Activated naive CD8-positive, alpha-beta T cell treated with anti-CD3 and anti-CD28 coated beads for 36 hours (primary cell): ENCODE measurements around the gene CD151. TPM values are rescaled to one million over a fixed set of nuclear protein-coding genes. Genes with fewer than 3 reads are reported as not detected.
A peak's percentile ranks its signal among the peaks of the same experiment; 100 is the strongest.

ENCODE experiments used
- DNase-seq: peaks from one replicate; pipeline ENCODE4 v3.0.0; 2021
- H3K27ac Mint-ChIP-seq: one replicate; pipeline ENCODE4 v1.8.0; 2022; ENCODE audit warnings: mild to moderate bottlenecking, moderate library complexity, mixed read lengths
- H3K27me3 Mint-ChIP-seq: one replicate; pipeline ENCODE4 v1.8.0; 2022; ENCODE audit warnings: mild to moderate bottlenecking, mixed read lengths
- H3K36me3 Mint-ChIP-seq: one replicate; pipeline ENCODE4 v1.8.0; 2021; ENCODE audit warnings: mild to moderate bottlenecking, mixed read lengths
- H3K4me1 Mint-ChIP-seq: one replicate; pipeline ENCODE4 v1.8.0; 2021; ENCODE audit warnings: mixed read lengths
- H3K4me3 Mint-ChIP-seq: one replicate; pipeline ENCODE4 v1.8.0; 2022; ENCODE audit warnings: mild to moderate bottlenecking, moderate library complexity, mixed read lengths
- H3K9me3 Mint-ChIP-seq: one replicate; pipeline ENCODE4 v1.8.0; 2022; ENCODE audit warnings: mixed read lengths
- total RNA-seq, 2 experiments: library from RNA; stranded (reverse); gene quantifications; one replicate each; pipeline ENCODE4 v1.2.3, GENCODE V29; 2021

CD151 gene
- total RNA-seq, 2 experiments from 2014 or later, result 47.3 to 51.1 TPM

GRCh38 chr11:803770-804598, 28.8 kb upstream of the CD151 start:
- Mint-ChIP-seq H3K4me3 (peak overlapping the region; percentile 83), H3K9me3 (no peaks in the 10 kb centered on the region), H3K36me3 (peaks cover 7% of the 10 kb centered on the region), H3K4me1 (peaks cover 22% of the 10 kb centered on the region), H3K27me3 (no peaks in the 10 kb centered on the region), H3K27ac (peak overlapping the region; percentile 60)
- DNase-seq, result no peak

GRCh38 chr11:804599-804964, 28.2 kb upstream of the CD151 start:
- Mint-ChIP-seq H3K4me1 (peaks cover 22% of the 10 kb centered on the region), H3K36me3 (peaks cover 7% of the 10 kb centered on the region), H3K27me3 (no peaks in the 10 kb centered on the region), H3K4me3 (peak overlapping the region; percentile 83), H3K9me3 (no peaks in the 10 kb centered on the region), H3K27ac (peak overlapping the region; percentile 60)
- DNase-seq, result no peak

GRCh38 chr11:808427-809286, 24.1 kb upstream of the CD151 start:
- no peak for DNase-seq
- peaks cover 7% of the 10 kb centered on the region for H3K27me3 Mint-ChIP-seq
- H3K27ac Mint-ChIP-seq, result peak overlapping the region; percentile 91
- peak overlapping the region; percentile 88 for H3K4me3 Mint-ChIP-seq
- no peaks in the 10 kb centered on the region for H3K9me3 Mint-ChIP-seq
- peaks cover 38% of the 10 kb centered on the region for H3K36me3 Mint-ChIP-seq
- peaks cover 40% of the 10 kb centered on the region for H3K4me1 Mint-ChIP-seq

- peak; percentile 98 for DNase-seq
- Mint-ChIP-seq H3K4me3 (peak within 1 kb of the TSS; percentile 88), H3K9me3 (no peaks in the 10 kb centered on the region), H3K27ac (peak within 1 kb of the TSS; percentile 94), H3K27me3 (peaks cover 7% of the 10 kb centered on the region), H3K36me3 (peaks cover 41% of the 10 kb centered on the region), H3K4me1 (peaks cover 38% of the 10 kb centered on the region)
Measured at GRCh38 chr11:809287-810039, 23.3 kb upstream of the CD151 start, which contains the start of gene RPLP2. Gene RPLP2 (plus strand): TSS chr11:809967. CDS start chr11:810235, 268 bp downstream.

GRCh38 chr11:810040-810567, 22.6 kb upstream of the CD151 start:
- H3K4me1 Mint-ChIP-seq, result peaks cover 37% of the 10 kb centered on the region
- peaks cover 7% of the 10 kb centered on the region for H3K27me3 Mint-ChIP-seq
- H3K4me3 Mint-ChIP-seq, result peak overlapping the region; percentile 88
- no peak for DNase-seq
- peak overlapping the region; percentile 94 for H3K27ac Mint-ChIP-seq
- H3K36me3 Mint-ChIP-seq, result peaks cover 41% of the 10 kb centered on the region
- no peaks in the 10 kb centered on the region for H3K9me3 Mint-ChIP-seq

- Mint-ChIP-seq H3K27me3 (peaks cover 7% of the 10 kb centered on the region), H3K4me1 (peaks cover 32% of the 10 kb centered on the region), H3K4me3 (peak overlapping the region; percentile 88), H3K9me3 (no peaks in the 10 kb centered on the region), H3K36me3 (peaks cover 39% of the 10 kb centered on the region), H3K27ac (peak overlapping the region; percentile 94)
- DNase-seq, result no peak
Measured at GRCh38 chr11:811446-812245, 21.1 kb upstream of the CD151 start.

GRCh38 chr11:812390-812789, 20.4 kb upstream of the CD151 start:
- Mint-ChIP-seq H3K4me3 (peak overlapping the region; percentile 88), H3K27me3 (peaks cover 7% of the 10 kb centered on the region), H3K4me1 (peaks cover 32% of the 10 kb centered on the region)

GRCh38 chr11:813072-813455, 19.7 kb upstream of the CD151 start:
- DNase-seq, result no peak
- peak overlapping the region; percentile 94 for H3K27ac Mint-ChIP-seq
- H3K4me3 Mint-ChIP-seq, result peak overlapping the region; percentile 88
- no peaks in the 10 kb centered on the region for H3K9me3 Mint-ChIP-seq
- peaks cover 27% of the 10 kb centered on the region for H3K4me1 Mint-ChIP-seq
- peaks cover 7% of the 10 kb centered on the region for H3K27me3 Mint-ChIP-seq
- peaks cover 36% of the 10 kb centered on the region for H3K36me3 Mint-ChIP-seq

More at GRCh38 chr11:812390-812789, 20.4 kb upstream of the CD151 start:
- DNase-seq, result no peak
- Mint-ChIP-seq H3K9me3 (no peaks in the 10 kb centered on the region), H3K27ac (peak overlapping the region; percentile 94), H3K36me3 (peaks cover 39% of the 10 kb centered on the region)

GRCh38 chr11:813456-814096, 19.2 kb upstream of the CD151 start:
- Mint-ChIP-seq H3K4me3 (peak overlapping the region; percentile 1), H3K4me1 (peaks cover 27% of the 10 kb centered on the region), H3K27me3 (peaks cover 7% of the 10 kb centered on the region), H3K27ac (peak overlapping the region; percentile 71), H3K36me3 (peaks cover 36% of the 10 kb centered on the region), H3K9me3 (no peaks in the 10 kb centered on the region)
- no peak for DNase-seq

GRCh38 chr11:815675-816432, 16.9 kb upstream of the CD151 start:
- H3K27me3 Mint-ChIP-seq, result peaks cover under 1% of the 10 kb centered on the region
- peaks cover 32% of the 10 kb centered on the region for H3K4me1 Mint-ChIP-seq
- DNase-seq, result no peak
- no peak overlapping the region for H3K27ac Mint-ChIP-seq
- H3K4me3 Mint-ChIP-seq, result peak overlapping the region; percentile 22
- peaks cover 26% of the 10 kb centered on the region for H3K36me3 Mint-ChIP-seq
- H3K9me3 Mint-ChIP-seq, result no peaks in the 10 kb centered on the region

- H3K9me3 Mint-ChIP-seq, result no peaks in the 10 kb centered on the region
- H3K4me3 Mint-ChIP-seq, result peak overlapping the region; percentile 22
- no peaks in the 10 kb centered on the region for H3K27me3 Mint-ChIP-seq
- H3K36me3 Mint-ChIP-seq, result peaks cover 20% of the 10 kb centered on the region
- DNase-seq, result no peak
- peaks cover 30% of the 10 kb centered on the region for H3K4me1 Mint-ChIP-seq
- no peak overlapping the region for H3K27ac Mint-ChIP-seq
Measured at GRCh38 chr11:816433-816779, 16.3 kb upstream of the CD151 start.

GRCh38 chr11:818396-819128, 14.2 kb upstream of the CD151 start, which contains the start of gene PNPLA2:
Gene PNPLA2 (plus strand): TSS chr11:818914. CDS start chr11:819719, 805 bp downstream.
- peaks cover 20% of the 10 kb centered on the region for H3K4me1 Mint-ChIP-seq
- DNase-seq, result no peak
- no peaks in the 10 kb centered on the region for H3K27me3 Mint-ChIP-seq
- peak within 1 kb of the TSS; percentile 77 for H3K4me3 Mint-ChIP-seq
- no peaks in the 10 kb centered on the region for H3K9me3 Mint-ChIP-seq
- peak within 1 kb of the TSS; percentile 60 for H3K27ac Mint-ChIP-seq
- peaks cover 4% of the 10 kb centered on the region for H3K36me3 Mint-ChIP-seq
